Stimulated activated CD4-positive, alpha-beta T cell treated with anti-CD3 and anti-CD28 coated beads, Interleukin-12 subunit alpha, Interleukin-12 subunit beta, amount 100 ng/mL, for 48 hours (primary cell): ENCODE measurements around the gene ASMTL.

Source experiments
- DNase-seq, 3 donors: peaks; one replicate each; pipeline ENCODE4 v3.0.0-alpha.2; 2020; ENCODE audit warnings: low read depth in 2 of 3, low spot score in 1 of 3

The ASMTL gene

GRCh38 chrX:1354036-1355019 lies 98.4 kb downstream of the ASMTL start:
- no peak for DNase-seq
